GM18951 (cell line): Measurements from ENCODE around the gene TSR3.
A peak's percentile ranks its signal among the peaks of the same experiment; 100 is the strongest.

Experiments
- POLR2A ChIP-seq: IDR thresholded peaks from 4 replicates; pipeline ENCODE4 v1.6.1; 2011; ENCODE audit warnings: mild to moderate bottlenecking; ENCODE audit not compliant: insufficient read length, insufficient read depth; ENCODE audit errors: extremely low read depth
- in situ Hi-C: fragments of 300-500 bp; cut with MboI; formaldehyde crosslinking; loops from one replicate; pipeline ENCODE4 v1.12.0; 2022; ENCODE audit warnings: low sequenced_read_pairs, mixed read lengths, inconsistent platforms; ENCODE audit not compliant: unreplicated experiment

Gene TSR3

GRCh38 chr16:1351582-1352362, at the start of gene TSR3, which contains the start of gene GNPTG:
Gene TSR3 (minus strand): TSS chr16:1351878. CDS start chr16:1351804, 74 bp downstream.
Gene GNPTG (plus strand): TSS chr16:1351931. CDS start chr16:1351966, 35 bp downstream.
- in situ Hi-C loops, result no loop called here
- peak; percentile 91 for TF ChIP-seq POLR2A

GRCh38 chr16:1401061-1401757, 49.5 kb upstream of the TSR3 start:
- no peak for TF ChIP-seq POLR2A
- in situ Hi-C loops, result no loop called here

GRCh38 chr16:1398826-1399581, 47.3 kb upstream of the TSR3 start:
- in situ Hi-C loops, result no loop called here
- TF ChIP-seq POLR2A, result no peak

DNA sequence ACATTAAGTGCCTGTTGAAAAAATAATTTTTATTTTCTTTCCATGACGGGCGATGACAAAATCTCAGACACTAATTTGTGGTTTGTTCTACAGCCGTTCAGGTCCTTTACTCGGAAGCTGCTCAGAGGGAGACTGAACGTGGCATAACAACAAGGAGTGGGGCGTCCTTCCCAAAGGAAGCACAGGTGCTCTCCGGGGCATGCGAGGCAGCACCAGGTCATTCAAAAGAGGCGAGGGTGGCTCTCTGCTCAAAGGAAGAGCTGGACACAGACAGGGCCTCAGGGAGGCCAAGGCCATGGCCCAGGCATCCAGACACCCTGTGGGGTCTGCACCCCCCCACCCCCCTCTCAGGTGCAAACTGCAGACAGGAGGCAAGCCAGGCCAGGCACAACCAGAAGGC, 46.7 kb upstream of the TSR3 start:
- in situ Hi-C loops, result no loop called here
- no peak for TF ChIP-seq POLR2A

GRCh38 chr16:1397779-1398178, 46.1 kb upstream of the TSR3 start:
- in situ Hi-C loops, result no loop called here
- no peak for TF ChIP-seq POLR2A

DNA sequence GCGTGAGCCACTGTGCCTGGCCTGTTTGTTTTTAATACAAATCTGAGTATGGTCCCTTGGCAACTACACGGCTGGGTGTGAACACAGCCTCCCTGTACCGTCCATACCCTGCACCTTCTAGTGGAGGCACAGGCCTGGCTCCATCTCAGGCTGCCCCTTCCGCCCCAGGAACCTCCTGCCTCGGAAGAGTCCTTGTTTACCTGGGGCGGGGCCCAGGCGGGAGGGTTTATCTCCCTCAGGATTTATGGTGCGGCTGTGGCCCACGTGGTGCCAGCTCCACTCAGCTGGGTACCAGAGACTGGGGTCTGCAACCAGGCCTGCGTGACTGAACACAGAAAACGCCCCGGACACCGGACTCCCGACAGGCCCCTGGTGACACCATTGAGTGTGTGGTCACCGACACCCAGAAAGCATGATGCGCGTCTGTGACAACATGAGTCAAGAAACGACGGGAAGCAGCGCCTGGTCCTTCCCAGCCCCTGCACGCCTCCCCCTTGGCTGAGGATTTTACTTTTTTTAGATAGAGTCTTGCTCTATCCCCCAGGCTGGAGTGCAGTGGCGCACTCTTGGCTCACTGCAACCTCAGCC, 43.9 kb upstream of the TSR3 start:
- in situ Hi-C loops, result no loop called here

DNA sequence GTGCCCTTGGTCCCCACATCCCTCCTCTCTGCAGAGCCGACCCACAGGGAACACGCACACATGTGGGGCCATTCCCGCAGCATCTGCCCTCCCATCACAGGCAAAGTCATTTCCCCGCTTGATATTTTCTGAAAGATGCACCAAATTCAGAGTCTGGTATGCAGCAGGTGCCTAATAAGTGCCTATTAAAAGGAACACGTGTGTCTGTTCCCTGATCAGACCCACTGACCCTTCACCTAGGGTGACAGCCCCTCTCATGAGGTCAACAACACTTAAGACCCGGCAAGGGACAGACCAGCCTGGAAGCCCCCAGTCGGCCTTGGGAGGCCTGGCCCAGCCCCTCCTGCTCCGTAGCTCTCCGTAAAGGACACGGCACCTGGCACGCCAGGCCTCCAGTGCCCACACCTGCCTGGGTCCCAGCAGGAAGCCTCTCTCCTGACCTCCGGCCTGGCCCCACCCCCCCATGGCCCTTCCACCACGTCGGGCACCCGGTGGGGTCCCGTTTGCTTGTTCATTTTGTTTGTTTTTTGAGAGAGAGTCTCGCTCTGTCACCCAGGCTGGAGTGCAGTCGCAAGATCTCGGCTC, 42.8 kb upstream of the TSR3 start:
- in situ Hi-C loops, result no loop called here
- no peak for TF ChIP-seq POLR2A

More for the DNA sequence above, 43.9 kb upstream of the TSR3 start:
- no peak for TF ChIP-seq POLR2A

GRCh38 chr16:1393613-1394176, 42.0 kb upstream of the TSR3 start:
- TF ChIP-seq POLR2A, result no peak
- in situ Hi-C loops, result no loop called here

GRCh38 chr16:1392826-1393225, 41.1 kb upstream of the TSR3 start:
- no peak for TF ChIP-seq POLR2A
- in situ Hi-C loops, result no loop called here

GRCh38 chr16:1390239-1390779, 38.6 kb upstream of the TSR3 start:
- in situ Hi-C loops, result no loop called here
- TF ChIP-seq POLR2A, result no peak

GRCh38 chr16:1389762-1390161, 38.1 kb upstream of the TSR3 start:
- no peak for TF ChIP-seq POLR2A
- in situ Hi-C loops, result no loop called here

DNA sequence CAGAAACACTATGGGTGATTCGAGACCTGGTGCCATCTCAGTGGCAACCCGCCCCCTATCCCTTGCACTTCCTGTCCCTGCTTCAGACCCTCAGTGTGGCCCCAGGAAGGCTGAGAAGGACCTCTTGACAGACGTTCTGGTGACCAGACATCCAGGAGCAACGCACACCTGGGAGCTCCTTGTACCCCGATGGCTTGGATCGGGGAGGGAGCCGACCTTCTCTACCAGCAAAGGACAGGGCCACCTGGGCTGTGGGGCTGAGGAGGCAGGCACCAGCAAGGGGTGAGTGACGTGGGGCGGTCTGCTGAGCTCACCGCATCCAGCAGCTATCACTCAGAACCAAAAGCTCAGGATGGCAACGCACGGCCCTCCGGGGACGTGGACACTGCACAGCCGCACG, 35.7 kb upstream of the TSR3 start:
- no peak for TF ChIP-seq POLR2A
- in situ Hi-C loops, result no loop called here
